ENCODE data around the gene MALT1.

The MALT1 gene

GRCh38 chr18:58671111-58671631, at the start of gene MALT1:
MALT1 (plus strand) TSS chr18:58671465; CDS start chr18:58671644, 179 bp downstream.
- Histone ChIP-seq H3K4me3 (ENCODE audit: low read length in 2 of 2) (peak within 1 kb of the TSS; percentile 74 to 93), H3K9me3 (ENCODE audit: control insufficient read depth in 2 of 2, low read length in 2 of 2) (no peaks in the 10 kb centered on the region), H3K36me3 (ENCODE audit: control insufficient read depth in 2 of 2, insufficient read depth in 2 of 2, low read length in 2 of 2) (no peaks in the 10 kb centered on the region), H3K9ac (ENCODE audit: low read depth in 1 of 2, low read length in 2 of 2) (peak within 1 kb of the TSS; percentile 74 to 91), H3K27me3 (ENCODE audit: control insufficient read depth in 2 of 2, insufficient read depth in 2 of 2, low read length in 2 of 2) (no peaks in the 10 kb centered on the region), H3K27ac (ENCODE audit: low read depth in 2 of 2, low read length in 2 of 2) (peak within 1 kb of the TSS; percentile 92 to 93), H3K4me1 (ENCODE audit: control insufficient read depth in 2 of 2, insufficient read depth in 2 of 2, low read length in 2 of 2) (peaks cover 11 to 17% of the 10 kb centered on the region in 2 donors)

- H3K4me3 ChIP-seq (ENCODE audit: low read length in 2 of 2), result no peak overlapping the region
- H3K36me3 ChIP-seq (ENCODE audit: control insufficient read depth in 2 of 2, insufficient read depth in 2 of 2, low read length in 2 of 2), result no peaks in the 10 kb centered on the region
- no peaks in the 10 kb centered on the region for H3K9me3 ChIP-seq (ENCODE audit: control insufficient read depth in 2 of 2, low read length in 2 of 2)
- no peak overlapping the region for H3K9ac ChIP-seq (ENCODE audit: low read depth in 1 of 2, low read length in 2 of 2)
- H3K27me3 ChIP-seq (ENCODE audit: control insufficient read depth in 2 of 2, insufficient read depth in 2 of 2, low read length in 2 of 2), result no peaks in the 10 kb centered on the region
- H3K4me1 ChIP-seq (ENCODE audit: control insufficient read depth in 2 of 2, insufficient read depth in 2 of 2, low read length in 2 of 2), result peaks cover 0 to 3% of the 10 kb centered on the region in 2 donors
- no peak overlapping the region for H3K27ac ChIP-seq (ENCODE audit: low read depth in 2 of 2, low read length in 2 of 2)
Measured at GRCh38 chr18:58624011-58624410, 47.3 kb upstream of the MALT1 start.

- H3K4me1 ChIP-seq (ENCODE audit: control insufficient read depth in 2 of 2, insufficient read depth in 2 of 2, low read length in 2 of 2), result peaks cover 0 to 3% of the 10 kb centered on the region in 2 donors
- H3K4me3 ChIP-seq (ENCODE audit: low read length in 2 of 2), result no peak overlapping the region
- no peak overlapping the region for H3K27ac ChIP-seq (ENCODE audit: low read depth in 2 of 2, low read length in 2 of 2)
- no peaks in the 10 kb centered on the region for H3K36me3 ChIP-seq (ENCODE audit: control insufficient read depth in 2 of 2, insufficient read depth in 2 of 2, low read length in 2 of 2)
- no peaks in the 10 kb centered on the region for H3K9me3 ChIP-seq (ENCODE audit: control insufficient read depth in 2 of 2, low read length in 2 of 2)
- H3K27me3 ChIP-seq (ENCODE audit: control insufficient read depth in 2 of 2, insufficient read depth in 2 of 2, low read length in 2 of 2), result no peaks in the 10 kb centered on the region
- no peak overlapping the region for H3K9ac ChIP-seq (ENCODE audit: low read depth in 1 of 2, low read length in 2 of 2)
Measured at GRCh38 chr18:58625839-58626238, 45.4 kb upstream of the MALT1 start.

- H3K27ac ChIP-seq (ENCODE audit: low read depth in 2 of 2, low read length in 2 of 2), result no peak overlapping the region
- no peak overlapping the region for H3K4me3 ChIP-seq (ENCODE audit: low read length in 2 of 2)
- H3K36me3 ChIP-seq (ENCODE audit: control insufficient read depth in 2 of 2, insufficient read depth in 2 of 2, low read length in 2 of 2), result no peaks in the 10 kb centered on the region
- H3K4me1 ChIP-seq (ENCODE audit: control insufficient read depth in 2 of 2, insufficient read depth in 2 of 2, low read length in 2 of 2), result no peaks in the 10 kb centered on the region
- H3K9me3 ChIP-seq (ENCODE audit: control insufficient read depth in 2 of 2, low read length in 2 of 2), result no peaks in the 10 kb centered on the region
- H3K27me3 ChIP-seq (ENCODE audit: control insufficient read depth in 2 of 2, insufficient read depth in 2 of 2, low read length in 2 of 2), result no peaks in the 10 kb centered on the region
- H3K9ac ChIP-seq (ENCODE audit: low read depth in 1 of 2, low read length in 2 of 2), result no peak overlapping the region
Measured at GRCh38 chr18:58630071-58630470, 41.2 kb upstream of the MALT1 start.

GRCh38 chr18:58631301-58631700, 40.0 kb upstream of the MALT1 start:
- H3K4me1 ChIP-seq (ENCODE audit: control insufficient read depth in 2 of 2, insufficient read depth in 2 of 2, low read length in 2 of 2), result no peaks in the 10 kb centered on the region
- no peaks in the 10 kb centered on the region for H3K27me3 ChIP-seq (ENCODE audit: control insufficient read depth in 2 of 2, insufficient read depth in 2 of 2, low read length in 2 of 2)
- no peaks in the 10 kb centered on the region for H3K36me3 ChIP-seq (ENCODE audit: control insufficient read depth in 2 of 2, insufficient read depth in 2 of 2, low read length in 2 of 2)
- H3K27ac ChIP-seq (ENCODE audit: low read depth in 2 of 2, low read length in 2 of 2), result no peak overlapping the region
- no peak overlapping the region for H3K4me3 ChIP-seq (ENCODE audit: low read length in 2 of 2)
- no peak overlapping the region for H3K9ac ChIP-seq (ENCODE audit: low read depth in 1 of 2, low read length in 2 of 2)
- H3K9me3 ChIP-seq (ENCODE audit: control insufficient read depth in 2 of 2, low read length in 2 of 2), result no peaks in the 10 kb centered on the region

GRCh38 chr18:58632552-58632951, 38.7 kb upstream of the MALT1 start:
- Histone ChIP-seq H3K27ac (ENCODE audit: low read depth in 2 of 2, low read length in 2 of 2) (no peak overlapping the region), H3K9ac (ENCODE audit: low read depth in 1 of 2, low read length in 2 of 2) (no peak overlapping the region), H3K4me3 (ENCODE audit: low read length in 2 of 2) (no peak overlapping the region)

GRCh38 chr18:58633874-58634273, 37.4 kb upstream of the MALT1 start:
- no peak overlapping the region for H3K27ac ChIP-seq (ENCODE audit: low read depth in 2 of 2, low read length in 2 of 2)
- no peak overlapping the region for H3K4me3 ChIP-seq (ENCODE audit: low read length in 2 of 2)
- H3K9ac ChIP-seq (ENCODE audit: low read depth in 1 of 2, low read length in 2 of 2), result no peak overlapping the region
- no peaks in the 10 kb centered on the region for H3K27me3 ChIP-seq (ENCODE audit: control insufficient read depth in 2 of 2, insufficient read depth in 2 of 2, low read length in 2 of 2)
- H3K4me1 ChIP-seq (ENCODE audit: control insufficient read depth in 2 of 2, insufficient read depth in 2 of 2, low read length in 2 of 2), result no peaks in the 10 kb centered on the region
- no peaks in the 10 kb centered on the region for H3K36me3 ChIP-seq (ENCODE audit: control insufficient read depth in 2 of 2, insufficient read depth in 2 of 2, low read length in 2 of 2)
- no peaks in the 10 kb centered on the region for H3K9me3 ChIP-seq (ENCODE audit: control insufficient read depth in 2 of 2, low read length in 2 of 2)

More at GRCh38 chr18:58632552-58632951, 38.7 kb upstream of the MALT1 start:
- Histone ChIP-seq H3K27me3 (ENCODE audit: control insufficient read depth in 2 of 2, insufficient read depth in 2 of 2, low read length in 2 of 2) (no peaks in the 10 kb centered on the region), H3K9me3 (ENCODE audit: control insufficient read depth in 2 of 2, low read length in 2 of 2) (no peaks in the 10 kb centered on the region), H3K36me3 (ENCODE audit: control insufficient read depth in 2 of 2, insufficient read depth in 2 of 2, low read length in 2 of 2) (no peaks in the 10 kb centered on the region), H3K4me1 (ENCODE audit: control insufficient read depth in 2 of 2, insufficient read depth in 2 of 2, low read length in 2 of 2) (no peaks in the 10 kb centered on the region)

GRCh38 chr18:58635891-58636290, 35.4 kb upstream of the MALT1 start:
- no peaks in the 10 kb centered on the region for H3K4me1 ChIP-seq (ENCODE audit: control insufficient read depth in 2 of 2, insufficient read depth in 2 of 2, low read length in 2 of 2)
- H3K27me3 ChIP-seq (ENCODE audit: control insufficient read depth in 2 of 2, insufficient read depth in 2 of 2, low read length in 2 of 2), result no peaks in the 10 kb centered on the region
- no peak overlapping the region for H3K4me3 ChIP-seq (ENCODE audit: low read length in 2 of 2)
- H3K27ac ChIP-seq (ENCODE audit: low read depth in 2 of 2, low read length in 2 of 2), result no peak overlapping the region
- H3K9me3 ChIP-seq (ENCODE audit: control insufficient read depth in 2 of 2, low read length in 2 of 2), result no peaks in the 10 kb centered on the region
- H3K9ac ChIP-seq (ENCODE audit: low read depth in 1 of 2, low read length in 2 of 2), result no peak overlapping the region
- no peaks in the 10 kb centered on the region for H3K36me3 ChIP-seq (ENCODE audit: control insufficient read depth in 2 of 2, insufficient read depth in 2 of 2, low read length in 2 of 2)

- Histone ChIP-seq H3K27ac (ENCODE audit: low read depth in 2 of 2, low read length in 2 of 2) (no peak overlapping the region), H3K9ac (ENCODE audit: low read depth in 1 of 2, low read length in 2 of 2) (no peak overlapping the region), H3K4me1 (ENCODE audit: control insufficient read depth in 2 of 2, insufficient read depth in 2 of 2, low read length in 2 of 2) (no peaks in the 10 kb centered on the region), H3K9me3 (ENCODE audit: control insufficient read depth in 2 of 2, low read length in 2 of 2) (no peaks in the 10 kb centered on the region), H3K4me3 (ENCODE audit: low read length in 2 of 2) (no peak overlapping the region), H3K36me3 (ENCODE audit: control insufficient read depth in 2 of 2, insufficient read depth in 2 of 2, low read length in 2 of 2) (no peaks in the 10 kb centered on the region), H3K27me3 (ENCODE audit: control insufficient read depth in 2 of 2, insufficient read depth in 2 of 2, low read length in 2 of 2) (no peaks in the 10 kb centered on the region)
Measured at GRCh38 chr18:58637197-58637596, 34.1 kb upstream of the MALT1 start.

GRCh38 chr18:58637946-58638345, 33.3 kb upstream of the MALT1 start:
- Histone ChIP-seq H3K9ac (ENCODE audit: low read depth in 1 of 2, low read length in 2 of 2) (no peak overlapping the region), H3K27me3 (ENCODE audit: control insufficient read depth in 2 of 2, insufficient read depth in 2 of 2, low read length in 2 of 2) (no peaks in the 10 kb centered on the region), H3K36me3 (ENCODE audit: control insufficient read depth in 2 of 2, insufficient read depth in 2 of 2, low read length in 2 of 2) (no peaks in the 10 kb centered on the region), H3K4me1 (ENCODE audit: control insufficient read depth in 2 of 2, insufficient read depth in 2 of 2, low read length in 2 of 2) (no peaks in the 10 kb centered on the region), H3K9me3 (ENCODE audit: control insufficient read depth in 2 of 2, low read length in 2 of 2) (no peaks in the 10 kb centered on the region), H3K4me3 (ENCODE audit: low read length in 2 of 2) (no peak overlapping the region), H3K27ac (ENCODE audit: low read depth in 2 of 2, low read length in 2 of 2) (no peak overlapping the region)

- H3K27ac ChIP-seq (ENCODE audit: low read depth in 2 of 2, low read length in 2 of 2), result no peak overlapping the region
- no peak overlapping the region for H3K4me3 ChIP-seq (ENCODE audit: low read length in 2 of 2)
- no peaks in the 10 kb centered on the region for H3K4me1 ChIP-seq (ENCODE audit: control insufficient read depth in 2 of 2, insufficient read depth in 2 of 2, low read length in 2 of 2)
- no peaks in the 10 kb centered on the region for H3K27me3 ChIP-seq (ENCODE audit: control insufficient read depth in 2 of 2, insufficient read depth in 2 of 2, low read length in 2 of 2)
- H3K9me3 ChIP-seq (ENCODE audit: control insufficient read depth in 2 of 2, low read length in 2 of 2), result no peaks in the 10 kb centered on the region
- H3K36me3 ChIP-seq (ENCODE audit: control insufficient read depth in 2 of 2, insufficient read depth in 2 of 2, low read length in 2 of 2), result no peaks in the 10 kb centered on the region
- H3K9ac ChIP-seq (ENCODE audit: low read depth in 1 of 2, low read length in 2 of 2), result no peak overlapping the region
Measured at GRCh38 chr18:58638441-58638840, 32.8 kb upstream of the MALT1 start.
